Dermis microvascular lymphatic vessel endothelial cell (primary cell): ENCODE data around the gene ADRA2B. TPM values are rescaled to one million over a fixed set of nuclear protein-coding genes. Genes with fewer than 3 reads are reported as not detected.

ENCODE experiments used
- DNase-seq, 2 donors: peaks; one replicate each; pipeline versions ENCODE4 v3.0.0 to v3.0.0-alpha.2; 2010; ENCODE audit warnings: low read depth in 2 of 2
- total RNA-seq: library from RNA; depleted of rRNA; stranded (reverse); fragments of >200 nt; gene quantifications from 2 replicates; pipeline ENCODE4 v1.2.1, GENCODE V29; 2014

The ADRA2B gene
- total RNA-seq, 1 donor from 2014 or later, result under 0.01 TPM

- DNase-seq, result no peak
Measured at GRCh38 chr2:96106991-96107707, 9.2 kb downstream of the ADRA2B start.

- DNase-seq, result no peak
Measured at GRCh38 chr2:96105994-96106715, 10.2 kb downstream of the ADRA2B start.

- no peak for DNase-seq
Measured at GRCh38 chr2:96105152-96105915, 11.0 kb downstream of the ADRA2B start.

GRCh38 chr2:96104487-96104861 is 11.9 kb downstream of the ADRA2B start:
- DNase-seq, result no peak

- DNase-seq, result no peak
Measured at GRCh38 chr2:96103761-96104486, 12.4 kb downstream of the ADRA2B start.

GRCh38 chr2:96103187-96103601 is 13.2 kb downstream of the ADRA2B start:
- DNase-seq, result no peak

- DNase-seq, result no peak
Measured at GRCh38 chr2:96102596-96103186, 13.7 kb downstream of the ADRA2B start.

GRCh38 chr2:96100893-96101304 is 15.5 kb downstream of the ADRA2B start:
- no peak for DNase-seq

- DNase-seq, result peak; percentile 19 to 22
Measured at GRCh38 chr2:96099861-96100798, 16.2 kb downstream of the ADRA2B start.

GRCh38 chr2:96098900-96099590 is 17.3 kb downstream of the ADRA2B start:
- DNase-seq, result no peak

GRCh38 chr2:96097951-96098823 is 18.2 kb downstream of the ADRA2B start:
- DNase-seq, result no peak

GRCh38 chr2:96097441-96097840 is 18.9 kb downstream of the ADRA2B start:
- DNase-seq, result no peak

GRCh38 chr2:96095116-96095636 is 21.2 kb downstream of the ADRA2B start:
- DNase-seq, result peak in 1 of 2 donors; percentile 9

GRCh38 chr2:96093528-96093927 is 22.8 kb downstream of the ADRA2B start:
- no peak for DNase-seq

GRCh38 chr2:96092951-96093350 is 23.4 kb downstream of the ADRA2B start:
- DNase-seq, result no peak

GRCh38 chr2:96092573-96092877 is 23.8 kb downstream of the ADRA2B start:
- no peak for DNase-seq

GRCh38 chr2:96091711-96092572 is 24.4 kb downstream of the ADRA2B start:
- no peak for DNase-seq
